ENCODE measurements around the gene JSRP1.

- TF ChIP-seq ZBTB10 (tag by site-specific recombination; IDR thresholded peaks at IDR 0.05) (no peak), CTCF (tag by site-specific recombination; IDR thresholded peaks at IDR 0.05) (no peak), ZNF785 (tag by site-specific recombination; IDR thresholded peaks at IDR 0.05) (no peak), ZNF488 (tag by site-specific recombination; IDR thresholded peaks at IDR 0.05) (no peak)
Observed at GRCh38 chr19:2275588-2276428, 19.6 kb upstream of the JSRP1 start.

Measured in HEK293 (cell line).